Epidermal melanocyte (primary cell): Measurements from ENCODE around the gene COX4I2.

ENCODE experiments used
- DNase-seq: peaks from one replicate; pipeline ENCODE4 v3.0.0; 2011; ENCODE audit warnings: low spot score; ENCODE audit not compliant: insufficient read length

The COX4I2 gene

GRCh38 chr20:31675828-31676608 is 38.3 kb downstream of the COX4I2 start:
- no peak for DNase-seq

GRCh38 chr20:31676609-31676989 is 38.9 kb downstream of the COX4I2 start:
- no peak for DNase-seq

- DNase-seq, result no peak
Measured at GRCh38 chr20:31677553-31678260, 40.0 kb downstream of the COX4I2 start.

GRCh38 chr20:31678389-31679356 is 41.0 kb downstream of the COX4I2 start:
- no peak for DNase-seq

- DNase-seq, result no peak
Measured at GRCh38 chr20:31679357-31680285, 41.9 kb downstream of the COX4I2 start.

- no peak for DNase-seq
Measured at GRCh38 chr20:31680286-31681127, 42.8 kb downstream of the COX4I2 start.

- no peak for DNase-seq
Measured at GRCh38 chr20:31681128-31681727, 43.5 kb downstream of the COX4I2 start.

GRCh38 chr20:31681769-31682168 is 44.1 kb downstream of the COX4I2 start:
- no peak for DNase-seq

GRCh38 chr20:31682352-31682751 is 44.6 kb downstream of the COX4I2 start:
- no peak for DNase-seq

GRCh38 chr20:31682927-31683326 is 45.2 kb downstream of the COX4I2 start:
- no peak for DNase-seq

- no peak for DNase-seq
Measured at GRCh38 chr20:31684153-31685015, 46.7 kb downstream of the COX4I2 start.

GRCh38 chr20:31685853-31686643 is 48.3 kb downstream of the COX4I2 start:
- no peak for DNase-seq

GRCh38 chr20:31687777-31688176 is 50.1 kb downstream of the COX4I2 start:
- no peak for DNase-seq

- no peak for DNase-seq
Measured at GRCh38 chr20:31689141-31689540, 51.4 kb downstream of the COX4I2 start.

- DNase-seq, result no peak
Measured at GRCh38 chr20:31690124-31690666, 52.5 kb downstream of the COX4I2 start.

GRCh38 chr20:31691646-31692275 is 54.0 kb downstream of the COX4I2 start:
- no peak for DNase-seq

- DNase-seq, result no peak
Measured at GRCh38 chr20:31693402-31693801, 55.7 kb downstream of the COX4I2 start.
